HG03442 (cell line): ENCODE results near the gene KHDRBS1.
"Not testable (repeated sequence)": the region's sequence is repeated elsewhere in the genome, so short reads cannot be mapped to it uniquely, and the experiment has no call there.

ENCODE experiments used
- ATAC-seq: cut with Tn5 transposase; IDR thresholded peaks from one replicate; pipeline ENCODE4 v1.9.1; 2021; ENCODE audit warnings: mild to moderate bottlenecking, moderate library complexity; ENCODE audit not compliant: unreplicated experiment

The KHDRBS1 gene, protein sequence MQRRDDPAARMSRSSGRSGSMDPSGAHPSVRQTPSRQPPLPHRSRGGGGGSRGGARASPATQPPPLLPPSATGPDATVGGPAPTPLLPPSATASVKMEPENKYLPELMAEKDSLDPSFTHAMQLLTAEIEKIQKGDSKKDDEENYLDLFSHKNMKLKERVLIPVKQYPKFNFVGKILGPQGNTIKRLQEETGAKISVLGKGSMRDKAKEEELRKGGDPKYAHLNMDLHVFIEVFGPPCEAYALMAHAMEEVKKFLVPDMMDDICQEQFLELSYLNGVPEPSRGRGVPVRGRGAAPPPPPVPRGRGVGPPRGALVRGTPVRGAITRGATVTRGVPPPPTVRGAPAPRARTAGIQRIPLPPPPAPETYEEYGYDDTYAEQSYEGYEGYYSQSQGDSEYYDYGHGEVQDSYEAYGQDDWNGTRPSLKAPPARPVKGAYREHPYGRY

DNA sequence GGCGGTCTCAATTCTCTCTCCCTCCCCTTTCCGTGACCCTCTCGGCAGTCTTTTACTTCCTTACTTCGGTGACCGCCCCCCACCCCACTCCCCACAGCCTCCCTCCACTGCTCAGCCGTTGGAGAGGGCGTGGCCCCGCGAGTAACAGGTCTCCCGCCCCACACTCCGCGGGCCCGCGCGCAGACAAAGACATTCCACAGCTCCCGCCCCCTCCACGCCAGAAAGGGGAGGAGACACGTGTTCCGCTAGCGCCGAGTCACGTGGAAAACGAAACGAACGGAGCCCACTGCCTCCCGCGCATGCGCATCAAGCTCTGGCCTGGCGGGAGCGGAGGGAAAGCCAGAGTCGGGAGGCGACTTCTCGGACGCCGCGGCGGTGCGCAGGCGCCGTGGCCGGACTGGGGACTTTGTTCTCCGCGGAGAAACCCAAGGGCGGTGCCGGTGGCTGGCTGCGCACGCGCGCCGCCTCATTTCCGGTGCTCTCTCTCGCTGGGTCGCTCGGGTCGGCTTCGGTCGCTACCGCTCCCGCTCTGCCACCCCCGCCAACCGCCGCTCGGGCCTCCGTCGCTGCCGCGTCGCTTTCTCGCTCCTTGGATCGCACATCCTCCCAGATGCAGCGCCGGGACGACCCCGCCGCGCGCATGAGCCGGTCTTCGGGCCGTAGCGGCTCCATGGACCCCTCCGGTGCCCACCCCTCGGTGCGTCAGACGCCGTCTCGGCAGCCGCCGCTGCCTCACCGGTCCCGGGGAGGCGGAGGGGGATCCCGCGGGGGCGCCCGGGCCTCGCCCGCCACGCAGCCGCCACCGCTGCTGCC is at the start of gene KHDRBS1:
TSS of gene KHDRBS1 (plus strand) at position 483 of the 813 bp plus-strand sequence. CDS start at position 611, 128 bp downstream.
- ATAC-seq = peak; percentile 82

DNA sequence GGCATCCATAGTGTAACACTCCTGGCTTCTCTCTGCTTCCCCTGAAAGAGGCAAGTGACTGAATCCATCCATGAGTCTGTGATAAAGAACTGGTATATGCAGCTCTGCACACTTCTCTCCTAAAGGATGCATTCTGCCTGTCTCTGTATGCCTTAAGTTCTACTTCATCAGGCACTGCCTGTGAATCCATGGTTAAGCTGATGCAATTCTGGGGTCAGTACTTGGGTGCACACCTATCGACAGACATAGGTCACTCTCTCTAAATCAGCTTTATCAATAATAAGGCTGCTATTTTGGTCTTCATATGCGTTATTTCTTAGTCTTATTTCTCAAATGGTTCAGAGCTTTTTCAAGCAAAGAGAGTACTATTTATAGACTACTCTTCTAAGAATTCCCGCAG is 42.8 kb upstream of the KHDRBS1 start:
- ATAC-seq = no peak

DNA sequence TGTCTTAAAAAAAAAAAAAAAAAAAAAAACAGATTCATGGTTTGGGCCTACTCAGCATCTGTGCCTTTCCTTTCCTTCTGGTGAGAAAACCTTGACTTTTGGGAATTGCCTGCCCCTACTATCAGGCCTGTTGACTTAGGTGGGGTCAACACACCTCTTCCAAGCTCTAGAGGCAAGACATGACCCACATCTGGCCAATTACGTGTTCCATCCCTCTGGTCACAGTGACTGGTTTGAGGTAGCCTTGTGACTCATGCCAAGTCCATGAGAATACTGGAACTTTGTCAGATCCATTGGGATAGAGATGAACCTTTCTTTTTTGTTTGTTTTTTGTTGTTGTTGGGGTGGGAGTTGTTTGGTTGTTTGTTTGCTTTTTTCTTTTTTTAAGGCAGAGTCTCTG is 37.3 kb upstream of the KHDRBS1 start:
- ATAC-seq = no peak

DNA sequence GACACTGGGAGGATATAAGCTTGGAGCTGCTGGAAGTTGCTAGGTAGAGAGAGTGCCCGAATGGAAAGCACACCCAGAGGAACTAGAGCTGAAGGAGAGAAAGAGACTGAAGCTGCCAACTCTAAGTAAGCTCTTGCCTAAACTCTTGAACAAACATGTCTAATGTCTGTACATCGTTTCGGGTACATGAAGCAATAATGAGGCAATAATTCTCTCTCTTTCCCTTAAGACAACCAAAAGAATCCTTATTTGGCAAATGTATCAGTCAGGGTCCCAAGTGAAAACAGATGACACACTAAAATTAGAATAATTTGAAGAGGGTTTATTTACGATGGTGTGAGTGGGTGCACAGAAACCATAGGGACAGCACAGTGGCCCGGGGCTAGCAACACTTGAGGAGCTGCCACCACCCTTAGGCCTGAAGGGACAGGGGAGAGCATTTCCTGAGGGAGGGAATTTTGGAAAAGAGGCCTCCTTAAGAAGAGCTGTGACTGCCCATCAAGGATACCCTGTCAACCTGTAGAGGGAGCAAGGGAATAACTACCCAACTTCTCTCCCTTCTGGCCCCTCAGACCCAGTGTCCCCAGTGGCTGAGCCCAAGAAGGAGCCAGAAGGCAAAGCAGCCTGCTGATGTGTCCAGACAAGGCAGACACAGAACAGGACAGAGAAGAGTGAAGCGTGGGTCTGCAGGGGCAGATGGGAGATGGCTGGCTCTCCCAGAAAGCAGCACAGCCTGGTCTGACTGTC is 36.1 kb upstream of the KHDRBS1 start:
- no peak for ATAC-seq

DNA sequence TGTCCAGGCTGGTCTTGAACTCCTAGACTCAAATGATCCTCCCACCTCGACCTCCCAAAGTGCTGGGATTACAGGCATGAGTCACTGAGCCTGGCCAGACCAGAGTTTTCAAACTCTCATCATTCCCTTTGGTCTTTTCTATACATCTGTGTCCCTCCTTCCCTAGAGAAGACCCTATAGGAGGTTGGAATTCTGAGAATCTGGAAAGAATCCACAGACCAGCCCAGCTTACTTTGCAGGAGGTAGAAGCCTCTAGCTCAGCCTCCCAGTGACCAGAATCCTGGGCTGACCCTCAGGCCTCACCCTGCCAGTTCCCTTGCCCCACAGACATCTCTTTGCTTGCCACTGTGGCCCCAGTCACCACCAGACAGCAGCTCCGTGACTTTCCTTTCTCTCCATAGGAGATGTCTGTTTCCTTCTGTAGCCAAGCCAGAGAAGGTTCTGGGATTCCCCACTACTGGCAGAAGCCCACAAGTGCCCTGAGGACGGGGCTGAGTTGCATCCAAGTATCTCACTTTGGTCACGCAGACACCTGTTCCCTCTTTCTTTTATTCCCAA is 34.7 kb upstream of the KHDRBS1 start:
- ATAC-seq = no peak

DNA sequence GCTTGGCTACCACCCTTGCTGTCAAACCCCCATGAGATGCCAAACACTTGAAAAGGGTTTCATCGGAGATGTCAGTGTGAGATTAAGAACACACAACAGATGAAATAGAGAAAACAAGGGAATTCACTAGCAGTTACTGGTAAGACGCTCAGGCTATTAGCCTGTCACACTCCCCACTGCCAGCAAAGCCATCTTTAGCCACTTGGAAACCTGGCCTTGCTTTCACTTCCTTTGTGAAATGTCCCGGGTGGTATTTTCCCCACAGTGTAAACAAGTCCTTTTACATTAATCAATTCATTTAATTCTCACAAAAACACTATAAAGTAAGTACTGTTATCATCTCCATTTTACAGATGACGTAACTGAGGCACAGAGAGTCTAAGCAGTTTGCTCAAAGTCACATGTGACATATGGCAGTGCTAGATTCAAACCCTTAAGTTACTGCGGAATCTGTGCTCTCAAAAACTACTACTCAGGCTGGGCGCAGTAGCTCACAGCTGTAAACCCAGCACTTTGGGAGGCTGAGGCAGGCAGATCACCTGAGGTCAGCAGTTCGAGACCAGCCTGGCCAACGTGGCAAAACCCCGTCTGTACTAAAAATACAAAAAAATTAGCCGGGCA is 32.7 kb upstream of the KHDRBS1 start:
- ATAC-seq = peak; percentile 53

DNA sequence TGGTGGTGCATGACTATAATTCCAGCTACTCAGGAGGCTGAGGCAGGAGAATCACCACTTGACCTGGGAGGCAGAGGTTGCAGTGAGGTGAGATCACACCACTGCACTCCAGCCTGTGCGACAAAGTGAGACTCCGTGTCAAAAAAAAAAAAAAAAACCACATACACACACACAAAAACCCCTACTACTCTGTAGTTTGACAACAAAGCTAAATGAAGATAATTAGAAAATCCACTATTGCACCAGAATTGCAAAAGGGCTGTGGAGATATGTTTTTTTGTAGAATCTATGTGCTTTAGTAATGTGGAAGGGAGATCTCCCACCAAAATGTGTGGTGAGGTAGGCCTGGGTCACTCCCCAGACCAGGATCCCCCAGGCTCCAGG is 32.2 kb upstream of the KHDRBS1 start:
- ATAC-seq = no peak

DNA sequence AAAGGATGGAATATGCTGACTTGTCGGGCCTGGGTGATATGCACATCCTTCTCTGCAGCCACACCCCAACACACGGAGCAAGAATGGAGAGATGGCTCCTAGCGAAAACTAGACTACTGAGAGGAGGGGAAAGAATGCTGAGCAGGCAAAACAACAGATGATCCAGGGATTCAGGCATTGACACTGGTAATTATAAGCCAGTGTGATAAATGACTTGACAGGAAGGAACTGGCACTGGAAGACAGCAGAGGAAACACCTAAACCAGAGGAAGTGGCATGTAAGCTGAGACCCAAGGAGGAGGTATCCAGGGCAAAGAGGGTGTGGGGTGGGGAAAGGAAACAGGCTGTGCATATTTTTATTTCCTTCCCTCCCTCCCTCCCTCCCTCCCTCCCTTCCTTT is 31.7 kb upstream of the KHDRBS1 start:
- ATAC-seq = no peak

DNA sequence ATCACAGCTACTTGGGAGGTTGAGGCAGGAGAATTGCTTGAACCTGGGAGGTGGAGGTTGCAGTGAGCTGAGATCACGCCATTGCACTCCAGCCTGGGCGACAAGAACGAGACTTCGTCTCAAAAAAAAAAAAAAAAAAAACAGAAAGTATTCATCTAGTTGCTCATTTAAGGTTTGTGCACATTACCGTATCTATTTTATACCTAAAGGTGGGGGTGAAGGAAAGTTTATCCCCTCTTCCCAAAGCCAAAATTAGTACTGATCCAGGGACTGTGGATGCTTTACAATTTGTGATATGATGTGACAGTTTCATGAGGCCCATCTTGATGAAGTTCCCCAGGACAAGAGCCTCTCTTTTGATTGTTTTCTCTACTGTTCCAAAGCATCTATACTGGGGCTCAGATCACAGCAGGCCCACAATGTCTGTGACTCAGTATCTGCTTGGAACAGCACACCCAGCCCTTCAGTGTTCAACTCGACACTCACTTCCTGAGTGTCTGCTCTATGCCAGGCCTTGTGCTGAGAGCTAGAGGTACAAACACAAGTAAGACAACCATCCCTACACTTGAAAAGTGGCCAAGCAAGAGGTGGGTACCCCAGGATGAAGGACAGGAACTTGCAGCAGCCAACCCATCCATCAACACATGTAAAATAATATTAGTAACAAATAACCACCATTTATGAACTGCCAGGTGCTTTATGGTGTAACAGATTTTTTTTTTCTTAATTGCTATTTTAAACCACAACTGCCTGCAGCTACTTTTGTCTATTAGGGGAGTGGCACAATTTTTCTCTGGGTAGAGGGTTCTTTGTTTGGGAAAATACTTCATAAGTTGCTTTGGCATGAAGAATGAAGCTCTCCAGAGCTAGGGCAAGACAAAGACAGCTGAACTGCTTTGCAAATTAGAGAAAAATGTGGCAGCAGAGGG is 29.0 kb upstream of the KHDRBS1 start:
- ATAC-seq = no peak

DNA sequence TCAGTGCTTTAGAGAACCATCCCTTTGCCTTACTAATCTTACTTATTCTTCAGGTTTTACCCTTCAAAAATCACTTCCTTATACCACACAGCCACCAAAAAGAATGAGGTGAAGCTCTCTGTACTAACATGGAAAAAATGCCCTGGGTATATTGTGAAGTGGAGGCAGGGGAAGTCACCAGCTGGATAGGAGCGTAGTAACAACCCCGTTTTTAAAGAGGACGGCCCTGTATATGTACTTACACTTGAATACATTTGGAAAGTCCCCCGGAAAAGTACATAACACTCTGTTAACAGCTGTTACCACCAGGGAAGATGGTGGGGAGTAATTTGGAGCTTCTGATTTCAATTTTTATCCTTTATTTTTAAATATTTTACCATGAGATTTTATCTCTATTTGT is 28.2 kb upstream of the KHDRBS1 start:
- peak; percentile 58 for ATAC-seq

DNA sequence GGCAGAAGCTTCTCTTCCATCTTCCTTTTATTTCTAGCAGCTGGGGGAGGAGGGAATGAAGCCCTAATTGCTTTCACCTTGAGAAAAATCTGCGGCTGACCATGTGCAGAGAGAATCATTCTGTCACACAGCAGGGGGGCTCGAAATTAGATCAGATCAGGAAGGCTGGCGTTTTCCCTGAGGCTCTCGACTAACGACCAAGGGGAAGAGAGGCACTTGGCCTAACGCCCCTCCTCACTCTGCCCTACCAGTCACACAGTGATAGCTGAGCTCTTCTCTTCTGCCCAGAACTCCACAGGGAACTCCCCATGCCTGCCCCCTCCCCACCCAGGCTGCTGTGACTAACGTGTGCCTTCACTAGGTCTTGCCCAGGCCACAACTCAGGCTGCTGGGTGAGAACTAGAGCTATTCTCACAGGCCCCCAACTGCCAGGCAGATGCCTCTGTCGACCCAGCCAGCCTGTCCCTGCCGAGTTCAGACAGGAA is 26.5 kb upstream of the KHDRBS1 start:
- ATAC-seq = no peak

DNA sequence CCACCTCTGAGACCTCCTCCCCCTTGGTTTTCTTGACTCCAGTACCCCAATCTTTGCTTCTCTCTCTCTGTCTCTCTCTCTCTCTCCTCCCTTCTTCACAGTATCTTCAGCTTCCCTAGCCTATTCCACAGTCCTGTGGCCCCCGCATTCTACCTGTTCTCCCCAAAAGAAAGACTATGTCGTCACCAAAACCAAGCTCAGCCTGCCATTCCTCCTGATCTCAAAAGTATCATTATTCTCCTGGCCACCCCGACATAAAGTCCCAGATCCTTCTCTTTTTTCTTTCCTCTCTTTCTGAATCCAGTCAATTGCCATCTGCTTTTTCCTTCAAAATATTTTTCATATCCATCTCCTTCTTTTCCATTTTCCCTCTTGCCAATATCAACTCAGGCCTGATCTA is 23.7 kb upstream of the KHDRBS1 start:
- ATAC-seq = no peak

DNA sequence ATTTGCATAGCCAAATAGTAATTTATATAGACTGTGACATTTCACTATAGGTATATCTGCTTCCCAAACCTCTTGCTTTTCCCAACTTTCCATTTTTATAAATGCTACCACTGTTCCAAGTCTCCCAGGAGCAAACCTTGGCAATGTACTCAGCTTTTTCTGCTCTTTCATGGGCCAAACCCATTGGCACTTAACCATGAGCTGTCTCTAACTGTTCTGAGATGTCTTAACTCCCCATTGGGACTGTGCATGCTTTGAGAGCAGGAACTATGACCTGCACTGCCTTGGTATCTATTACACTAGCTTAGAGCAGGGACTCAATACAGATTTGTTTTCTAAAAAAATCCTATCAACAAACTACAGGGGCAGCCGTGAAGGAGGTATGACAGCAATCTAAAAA is 22.5 kb upstream of the KHDRBS1 start:
- no peak for ATAC-seq

DNA sequence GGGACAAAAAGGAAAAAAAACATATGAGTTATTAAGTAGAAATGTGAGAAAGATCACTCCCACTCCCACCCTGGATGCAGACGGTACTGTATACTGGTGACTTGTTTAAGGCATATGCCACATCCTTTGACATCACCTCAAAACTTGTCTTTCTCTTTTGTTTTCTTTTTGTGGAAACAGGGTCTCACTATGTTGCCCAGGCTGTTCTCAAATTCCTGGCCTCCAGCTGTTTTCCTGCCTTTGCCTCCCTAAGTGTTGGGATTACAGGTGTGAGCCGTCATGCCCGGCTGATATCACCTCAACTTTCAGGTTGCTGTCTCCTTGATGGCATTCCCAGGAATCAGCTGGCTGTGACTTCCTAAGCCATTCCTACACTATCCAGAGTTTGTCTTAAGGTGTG is 18.4 kb upstream of the KHDRBS1 start:
- ATAC-seq = no peak

DNA sequence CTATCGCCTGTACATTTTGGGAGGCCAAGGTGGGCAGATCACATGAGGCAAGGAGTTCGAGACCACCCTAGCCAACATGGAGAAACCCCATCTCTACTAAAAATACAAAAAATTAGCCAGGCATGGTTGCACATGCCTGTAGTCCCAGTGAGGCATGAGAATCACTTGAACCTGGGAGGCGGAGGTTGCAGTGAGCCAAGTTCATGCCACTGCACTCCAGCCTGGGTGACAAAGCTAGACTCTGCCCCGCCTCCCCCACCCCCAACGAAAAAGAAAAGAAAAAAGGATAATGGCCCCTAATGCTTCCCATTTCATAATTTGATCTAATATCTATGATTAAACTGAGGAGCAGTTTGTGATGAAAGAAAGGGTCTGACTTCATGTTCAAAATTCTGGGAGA is 17.5 kb upstream of the KHDRBS1 start:
- ATAC-seq = not testable (repeated sequence)

DNA sequence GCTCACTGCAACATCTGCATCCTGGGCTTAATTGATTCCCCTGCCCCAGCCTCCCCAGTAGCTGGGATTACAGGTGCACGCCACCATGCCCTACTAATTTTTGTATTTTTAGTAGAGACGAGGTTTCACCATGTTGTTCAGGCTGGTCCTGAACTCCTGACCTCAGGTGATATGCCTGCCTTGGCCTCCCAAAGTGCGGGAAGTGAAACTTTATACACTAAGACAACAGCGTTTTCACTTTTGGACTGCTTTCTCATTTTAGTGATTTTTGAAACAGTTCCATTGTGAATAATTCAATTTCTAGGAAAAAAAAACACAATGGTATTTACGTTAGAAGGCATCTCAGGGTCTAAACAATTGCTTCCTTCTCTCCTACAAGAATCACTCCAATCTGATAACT is 11.8 kb upstream of the KHDRBS1 start:
- no peak for ATAC-seq

DNA sequence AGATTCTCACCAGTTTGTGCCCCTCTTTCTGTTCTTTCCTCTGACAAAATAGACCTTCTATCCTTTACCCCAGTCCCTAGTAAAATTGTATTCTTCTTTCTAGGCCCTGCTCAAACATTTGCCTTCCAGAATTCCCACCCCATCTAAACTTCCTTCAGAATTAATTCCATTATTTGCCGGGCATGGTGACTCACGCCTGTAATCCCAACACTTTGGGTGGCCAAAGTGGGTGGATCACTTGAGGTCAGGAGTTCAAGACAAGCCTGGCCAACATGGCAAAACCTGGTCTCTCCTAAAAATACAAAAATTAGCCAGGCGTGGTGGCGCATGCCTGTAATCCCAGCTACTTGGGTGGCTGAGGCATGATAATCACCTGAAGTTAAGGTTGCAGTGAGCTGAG is 11.4 kb upstream of the KHDRBS1 start:
- not testable (repeated sequence) for ATAC-seq

DNA sequence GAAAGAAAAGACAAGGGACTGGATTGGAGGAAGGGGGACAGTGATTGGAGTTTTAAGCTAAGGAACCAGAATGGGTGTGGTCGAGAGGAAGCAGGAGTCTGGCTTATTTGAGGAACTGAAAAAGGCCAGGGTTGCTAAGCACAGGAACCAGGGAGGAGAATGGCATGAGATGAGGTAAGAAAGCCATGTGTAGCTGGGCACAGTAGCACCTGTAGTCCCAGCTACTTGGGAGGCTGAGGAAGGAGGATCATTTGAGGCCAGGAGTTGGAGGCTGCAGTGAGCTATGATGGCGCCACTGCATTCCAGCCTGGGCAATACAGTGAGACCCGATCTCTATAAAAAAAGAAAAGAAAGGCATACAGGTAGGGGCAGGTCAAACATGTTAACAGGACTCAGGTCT is 8.1 kb upstream of the KHDRBS1 start:
- no peak for ATAC-seq

DNA sequence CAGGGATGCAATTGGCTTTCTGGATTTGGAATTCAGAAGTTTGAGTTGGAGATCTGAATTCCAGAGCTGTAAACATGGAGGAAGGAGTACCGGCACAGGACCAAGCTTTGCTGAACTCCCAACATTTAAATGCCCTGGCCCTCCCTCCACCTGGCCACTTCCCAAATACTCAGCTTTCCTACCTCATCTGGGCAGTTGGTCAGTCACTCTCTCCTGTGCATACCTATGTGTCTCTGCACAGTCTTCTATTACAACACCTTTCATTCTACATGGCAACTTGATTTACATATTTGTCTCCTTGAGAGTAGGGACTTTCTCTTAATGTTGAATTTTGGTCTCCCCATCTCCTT is 6.1 kb upstream of the KHDRBS1 start:
- ATAC-seq = no peak

DNA sequence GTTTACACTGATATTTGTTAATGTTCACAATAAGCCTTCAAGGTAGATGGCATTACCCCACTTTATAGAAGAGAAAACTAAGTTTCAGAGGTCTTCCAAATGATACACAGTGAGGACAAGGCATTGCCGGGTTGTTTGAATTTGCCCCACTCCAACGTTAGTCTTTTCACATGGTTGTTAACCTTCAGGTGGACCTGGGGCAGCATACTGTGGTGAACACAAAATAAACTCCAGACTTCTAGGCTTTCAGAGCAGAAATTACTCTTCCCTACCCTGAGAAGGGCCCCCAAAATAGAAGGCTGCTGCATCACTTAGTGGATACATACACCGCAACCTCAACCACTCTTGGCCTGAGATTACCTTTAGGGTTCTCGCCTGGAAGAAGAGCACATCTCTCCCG is 3.4 kb upstream of the KHDRBS1 start:
- no peak for ATAC-seq
